ENCODE results near the gene RELCH.

Gene RELCH

GRCh38 chr18:62325806-62326645, 139.0 kb downstream of the RELCH start:
- no peak for FAIRE-seq

GRCh38 chr18:62326646-62327348, 139.7 kb downstream of the RELCH start:
- no peak for FAIRE-seq

GRCh38 chr18:62327977-62328376, 140.9 kb downstream of the RELCH start:
- no peak for FAIRE-seq

- FAIRE-seq = no peak
These were observed 141.8 kb downstream of the RELCH start for GRCh38 chr18:62328586-62329525.

GRCh38 chr18:62329691-62330454, 142.8 kb downstream of the RELCH start:
- no peak for FAIRE-seq

- FAIRE-seq = no peak
These were observed 143.6 kb downstream of the RELCH start for GRCh38 chr18:62330650-62331049.

- no peak for FAIRE-seq
These were observed 144.7 kb downstream of the RELCH start for GRCh38 chr18:62331581-62332356.

- no peak for FAIRE-seq
These were observed 145.4 kb downstream of the RELCH start for GRCh38 chr18:62332431-62332830.

- no peak for FAIRE-seq
These were observed 146.1 kb downstream of the RELCH start for GRCh38 chr18:62332964-62333695.

- no peak for FAIRE-seq
These were observed 147.1 kb downstream of the RELCH start for GRCh38 chr18:62334120-62334519.

GRCh38 chr18:62335494-62335893, 148.4 kb downstream of the RELCH start:
- FAIRE-seq = no peak

- FAIRE-seq = no peak
These were observed 149.6 kb downstream of the RELCH start for GRCh38 chr18:62336618-62337017.

- FAIRE-seq = no peak
These were observed 150.3 kb downstream of the RELCH start for GRCh38 chr18:62337336-62337735.

GRCh38 chr18:62338446-62339105, 151.5 kb downstream of the RELCH start:
- FAIRE-seq = no peak

- FAIRE-seq = no peak
These were observed 152.3 kb downstream of the RELCH start for GRCh38 chr18:62339106-62339988.

- FAIRE-seq = no peak
These were observed 153.9 kb downstream of the RELCH start for GRCh38 chr18:62340996-62341395.

GRCh38 chr18:62341473-62341872, 154.4 kb downstream of the RELCH start:
- FAIRE-seq = no peak

- FAIRE-seq = no peak
These were observed 155.8 kb downstream of the RELCH start for GRCh38 chr18:62342884-62343283.

- no peak for FAIRE-seq
These were observed 156.3 kb downstream of the RELCH start for GRCh38 chr18:62343316-62343715.
